Muscle layer of colon (tissue), 2 donors: ENCODE measurements around the gene SGCB.

ENCODE experiments used
- H3K27ac ChIP-seq: one replicate; pipeline ENCODE4 v1.7.0; 2013; ENCODE audit warnings: low read depth, mild to moderate bottlenecking, low read length, moderate library complexity
- H3K27me3 ChIP-seq, 2 donors: one replicate each; pipeline ENCODE4 v1.7.0; 2013; ENCODE audit warnings: low read length in 2 of 2, mild to moderate bottlenecking in 2 of 2; ENCODE audit not compliant: insufficient read depth in 2 of 2, control insufficient read depth in 1 of 2
- H3K36me3 ChIP-seq: one replicate; pipeline ENCODE4 v1.7.0; 2013; ENCODE audit warnings: mild to moderate bottlenecking, low read length; ENCODE audit not compliant: insufficient read depth
- H3K4me1 ChIP-seq: one replicate; pipeline ENCODE4 v1.7.0; 2013; ENCODE audit warnings: mild to moderate bottlenecking, low read length; ENCODE audit not compliant: insufficient read depth
- H3K4me3 ChIP-seq, 2 donors: one replicate each; pipeline ENCODE4 v1.7.0; 2013; ENCODE audit warnings: low read length in 2 of 2, low read depth in 1 of 2, mild to moderate bottlenecking in 1 of 2, moderate library complexity in 1 of 2
- H3K9ac ChIP-seq: one replicate; pipeline ENCODE4 v1.7.0; 2013; ENCODE audit warnings: low read length
- H3K9me3 ChIP-seq: one replicate; pipeline ENCODE4 v1.7.0; 2013; ENCODE audit warnings: mild to moderate bottlenecking, low read length
- donor health status: abdominal sarcoma.
- donor health status: Adenocarcinoma of cecum.

Gene SGCB

DNA sequence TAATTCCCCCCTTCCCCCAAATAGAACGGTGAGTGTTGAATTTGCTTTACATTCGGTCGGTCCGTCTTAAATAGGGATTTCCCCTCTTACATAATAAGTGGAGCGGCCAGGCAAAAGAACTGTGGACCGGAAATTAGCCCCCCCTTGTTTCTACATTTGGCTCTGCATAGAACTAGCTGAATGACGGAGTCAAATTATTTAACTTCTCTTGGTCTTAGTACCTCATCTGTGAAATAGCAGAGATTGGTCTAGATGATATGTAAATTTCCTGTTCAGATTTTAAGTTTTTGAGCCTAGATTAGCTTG is 14.3 kb upstream of the SGCB start:
- peaks cover 6% of the 10 kb centered on the region for H3K4me1 ChIP-seq
- H3K36me3 ChIP-seq = no peaks in the 10 kb centered on the region
- H3K9ac ChIP-seq = no peak overlapping the region
- H3K9me3 ChIP-seq = no peaks in the 10 kb centered on the region
- peak overlapping the region; percentile 72 to 76 for H3K4me3 ChIP-seq
- H3K27me3 ChIP-seq = no peaks in the 10 kb centered on the region
- no peak overlapping the region for H3K27ac ChIP-seq

DNA sequence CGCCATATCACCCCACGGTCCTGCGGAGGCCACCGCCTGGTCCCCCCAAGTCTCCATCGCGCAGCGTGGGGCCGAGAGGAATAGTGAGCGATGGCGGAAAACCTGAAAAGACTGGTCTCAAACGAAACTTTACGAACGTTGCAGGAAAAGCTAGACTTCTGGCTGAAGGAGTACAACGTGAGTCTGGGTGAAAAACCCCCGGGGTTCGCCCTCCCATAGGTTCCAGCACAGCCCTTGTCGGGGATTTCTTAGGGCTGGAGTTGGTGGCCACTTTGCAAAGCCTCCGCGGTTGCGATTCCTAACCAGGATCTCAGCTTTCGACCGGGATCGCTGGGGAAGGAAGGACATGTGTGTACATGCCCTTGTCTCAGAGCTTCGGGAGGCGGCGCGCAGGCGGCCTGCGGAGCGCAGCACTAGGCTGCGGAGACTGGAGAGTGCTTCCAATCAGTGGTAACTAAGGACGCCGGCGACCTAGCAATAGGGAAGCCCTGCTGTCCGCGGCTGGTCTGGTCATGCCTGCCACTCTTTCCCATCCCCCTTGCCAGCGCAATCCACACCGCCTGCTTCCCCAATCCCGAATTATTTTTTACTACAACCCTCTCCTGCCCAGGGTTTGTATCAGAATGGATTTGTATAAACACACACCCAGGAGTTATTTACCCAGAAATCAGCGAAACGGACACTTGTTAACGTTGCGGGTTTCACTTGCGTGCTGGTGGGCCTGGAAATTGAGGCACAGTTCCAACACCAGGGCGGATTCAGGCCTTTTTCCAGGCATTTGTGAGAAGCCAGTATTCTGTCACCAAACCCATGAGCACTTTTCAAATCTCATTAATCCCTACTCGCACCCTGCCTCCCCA is 13.7 kb upstream of the SGCB start:
- H3K9ac ChIP-seq = peak overlapping the region; percentile 27
- no peaks in the 10 kb centered on the region for H3K9me3 ChIP-seq
- H3K36me3 ChIP-seq = no peaks in the 10 kb centered on the region
- peak overlapping the region; percentile 78 for H3K27ac ChIP-seq
- peak overlapping the region; percentile 72 to 76 for H3K4me3 ChIP-seq
- no peaks in the 10 kb centered on the region for H3K27me3 ChIP-seq
- peaks cover 6% of the 10 kb centered on the region for H3K4me1 ChIP-seq

DNA sequence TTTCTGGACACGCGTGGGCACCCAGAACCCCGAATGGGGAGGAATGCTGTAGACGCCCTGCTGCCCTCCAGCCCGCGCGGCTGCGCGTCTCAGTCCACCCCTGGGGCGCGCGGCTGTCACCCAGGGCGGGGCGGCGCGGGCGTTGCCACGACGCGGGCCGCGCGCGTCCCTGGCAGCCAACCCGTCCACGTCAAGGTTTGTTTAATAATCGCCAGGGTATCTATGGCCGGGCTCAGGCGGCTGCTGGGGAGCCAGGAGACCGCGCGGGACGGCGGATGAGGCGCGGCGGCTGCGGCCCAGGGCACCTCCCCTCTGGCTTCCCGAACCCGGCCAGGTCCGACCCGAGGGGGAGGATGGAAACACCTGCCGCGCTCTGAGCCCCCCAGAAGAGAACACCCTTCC is 13.1 kb upstream of the SGCB start, which contains the start of gene SPATA18:
Gene SPATA18, plus strand, starts transcription at position 92 of the 402 bp plus-strand sequence. CDS start 401 bp downstream, outside the sequence.
- H3K27me3 ChIP-seq = no peaks in the 10 kb centered on the region
- H3K4me3 ChIP-seq = peak within 1 kb of the TSS; percentile 72 to 76
- no peaks in the 10 kb centered on the region for H3K9me3 ChIP-seq
- peak within 1 kb of the TSS; percentile 27 for H3K9ac ChIP-seq
- peak within 1 kb of the TSS; percentile 78 for H3K27ac ChIP-seq
- peaks cover 6% of the 10 kb centered on the region for H3K4me1 ChIP-seq
- no peaks in the 10 kb centered on the region for H3K36me3 ChIP-seq

DNA sequence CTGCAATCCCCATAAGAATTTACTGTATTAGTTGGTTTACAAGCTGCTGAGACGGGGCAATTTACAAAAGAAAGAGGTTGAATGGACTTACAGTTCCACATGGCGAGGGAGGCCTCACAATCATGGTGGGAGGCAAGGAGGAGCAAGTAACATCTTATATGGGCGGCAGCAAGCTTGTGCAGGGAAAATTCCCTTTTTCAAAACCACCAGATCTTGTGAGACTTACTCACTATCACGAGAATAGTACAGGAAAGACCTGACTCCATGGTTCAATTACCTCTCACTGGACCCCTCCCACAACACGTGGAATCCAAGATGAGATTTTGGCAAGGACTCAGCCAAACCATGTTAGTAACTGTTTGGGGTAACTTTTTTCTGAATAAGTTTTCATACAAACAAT is 11.2 kb upstream of the SGCB start:
- Histone ChIP-seq H3K36me3 (no peaks in the 10 kb centered on the region), H3K4me1 (peaks cover 6% of the 10 kb centered on the region), H3K9me3 (no peaks in the 10 kb centered on the region), H3K27me3 (no peaks in the 10 kb centered on the region), H3K4me3 (no peak overlapping the region), H3K27ac (no peak overlapping the region), H3K9ac (no peak overlapping the region)

DNA sequence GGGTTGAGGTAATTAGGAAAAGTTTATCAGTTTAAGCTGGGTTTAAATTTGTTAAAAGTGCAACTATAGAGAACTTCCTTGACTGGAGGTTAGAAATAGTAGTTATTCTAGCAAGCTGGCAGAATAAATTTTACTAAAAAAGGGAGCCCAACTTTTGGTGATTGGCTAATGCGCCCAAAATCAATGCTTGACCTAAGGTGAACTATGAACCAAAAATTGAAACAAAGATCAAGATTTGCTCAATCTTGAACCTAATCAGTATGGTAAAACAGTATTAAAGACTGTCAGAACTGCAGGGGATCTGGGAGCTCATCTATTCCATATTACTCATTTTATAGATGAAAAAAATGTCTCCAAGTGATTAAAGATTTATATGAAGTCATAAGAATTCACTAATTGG is 6.9 kb upstream of the SGCB start:
- Histone ChIP-seq H3K4me3 (no peak overlapping the region), H3K9me3 (no peaks in the 10 kb centered on the region), H3K27me3 (no peaks in the 10 kb centered on the region), H3K9ac (no peak overlapping the region), H3K36me3 (no peaks in the 10 kb centered on the region), H3K27ac (no peak overlapping the region), H3K4me1 (no peaks in the 10 kb centered on the region)

DNA sequence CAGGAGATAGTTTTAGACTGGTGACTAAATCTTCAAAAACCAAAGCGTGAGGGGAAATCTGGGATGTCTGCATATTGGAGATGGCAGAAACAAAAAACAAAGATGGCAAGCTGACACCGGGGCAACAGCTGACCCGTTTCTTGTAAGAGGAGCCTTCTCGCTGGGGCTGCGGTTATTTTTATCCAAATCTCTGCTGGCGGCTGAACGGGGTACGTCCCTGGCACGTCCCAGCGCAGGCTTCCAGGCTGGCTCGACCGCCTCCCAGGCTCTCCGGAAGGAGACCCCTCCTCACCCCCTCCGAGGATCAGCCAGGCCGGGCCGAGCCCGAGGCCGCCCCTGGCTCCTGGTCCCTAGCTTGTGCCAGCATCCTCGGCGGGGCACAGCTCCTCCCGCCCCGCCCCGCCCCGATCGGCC is 403 bp downstream of the SGCB start:
- Histone ChIP-seq H3K4me3 (peak overlapping the region; percentile 75 to 78), H3K4me1 (peaks cover 19% of the 10 kb centered on the region), H3K9ac (peak overlapping the region; percentile 49), H3K36me3 (no peaks in the 10 kb centered on the region), H3K9me3 (no peaks in the 10 kb centered on the region), H3K27me3 (no peaks in the 10 kb centered on the region), H3K27ac (peak overlapping the region; percentile 76)

DNA sequence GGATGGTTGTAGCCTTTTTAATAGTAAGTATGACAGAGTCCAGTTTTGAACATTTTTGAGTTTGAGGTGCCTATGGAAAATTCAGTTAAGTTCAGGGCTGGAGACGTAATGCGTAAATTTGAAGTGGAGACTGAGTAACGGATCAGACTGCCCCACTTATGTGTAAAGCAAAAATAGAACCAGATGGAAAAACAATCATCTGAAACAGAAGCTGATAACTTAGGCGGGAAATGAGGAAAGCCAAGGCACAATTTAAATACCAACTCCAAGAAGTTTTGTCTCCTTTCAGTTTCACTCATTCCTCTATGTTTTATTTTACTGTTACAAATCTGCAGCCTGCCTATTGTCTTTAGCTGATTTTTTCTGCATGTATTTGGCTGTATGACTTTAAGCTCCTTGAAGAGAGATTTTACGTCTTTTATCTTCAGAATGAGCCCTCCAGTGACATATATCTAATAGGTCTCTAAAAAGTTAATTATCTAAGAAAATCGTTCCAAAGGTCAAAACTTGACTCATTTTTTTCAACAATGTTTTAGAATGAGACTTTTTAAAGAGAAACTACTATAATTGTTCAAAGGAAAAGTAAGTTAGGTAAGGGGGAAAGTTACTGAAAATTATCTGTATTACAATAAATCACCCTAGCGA is 1.1 kb downstream of the SGCB start:
- peak overlapping the region; percentile 49 for H3K9ac ChIP-seq

DNA sequence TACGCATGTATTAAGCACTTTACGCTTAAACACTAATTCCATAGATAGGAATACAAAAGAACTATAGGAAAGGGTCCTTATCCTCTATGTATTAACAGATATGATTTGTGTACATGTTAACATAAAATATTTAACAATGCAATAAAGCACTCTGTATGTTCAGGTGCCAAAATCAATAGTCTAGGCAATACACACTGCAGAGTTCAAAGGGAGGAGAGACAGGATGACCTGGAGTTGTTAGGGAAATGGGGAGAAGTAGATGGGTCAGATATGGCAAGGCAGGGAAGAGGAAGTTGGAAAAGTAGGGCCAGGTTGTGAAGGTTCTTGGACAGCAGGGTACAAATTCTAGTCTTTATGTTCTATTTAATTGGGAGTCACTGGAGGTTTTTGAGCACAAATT is 2.9 kb downstream of the SGCB start:
- Histone ChIP-seq H3K9me3 (no peaks in the 10 kb centered on the region), H3K27ac (no peak overlapping the region), H3K4me1 (peaks cover 19% of the 10 kb centered on the region), H3K36me3 (peaks cover 3% of the 10 kb centered on the region), H3K4me3 (no peak overlapping the region), H3K27me3 (no peaks in the 10 kb centered on the region), H3K9ac (no peak overlapping the region)

More for the DNA sequence above, 1.1 kb downstream of the SGCB start:
- H3K27ac ChIP-seq = no peak overlapping the region
- H3K4me3 ChIP-seq = peak overlapping the region; percentile 75 to 78
- H3K27me3 ChIP-seq = no peaks in the 10 kb centered on the region
- no peaks in the 10 kb centered on the region for H3K9me3 ChIP-seq
- H3K36me3 ChIP-seq = peaks cover 3% of the 10 kb centered on the region
- H3K4me1 ChIP-seq = peaks cover 19% of the 10 kb centered on the region

DNA sequence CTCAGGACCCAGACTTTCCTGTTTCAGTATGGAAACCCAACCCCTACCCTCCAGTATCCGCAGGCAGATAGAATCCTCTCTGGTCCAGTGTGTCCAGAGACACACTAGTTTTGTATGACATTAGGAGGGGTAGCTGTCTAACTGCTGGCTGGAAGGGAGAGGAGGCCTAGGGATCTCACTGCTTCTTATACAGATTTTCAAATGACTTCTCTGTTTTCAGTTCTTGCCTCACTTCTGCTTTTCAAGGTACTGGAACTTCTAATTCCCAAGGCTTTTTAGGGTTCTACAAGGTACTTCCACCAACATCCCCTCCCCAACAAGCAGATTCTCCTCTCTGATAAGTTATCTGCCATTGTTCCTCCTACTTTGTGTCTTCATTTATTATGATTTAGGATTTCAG is 6.1 kb downstream of the SGCB start:
- Histone ChIP-seq H3K27ac (no peak overlapping the region), H3K27me3 (no peaks in the 10 kb centered on the region), H3K9ac (no peak overlapping the region), H3K4me1 (peaks cover 16% of the 10 kb centered on the region), H3K36me3 (peaks cover 14% of the 10 kb centered on the region), H3K4me3 (no peak overlapping the region), H3K9me3 (no peaks in the 10 kb centered on the region)

DNA sequence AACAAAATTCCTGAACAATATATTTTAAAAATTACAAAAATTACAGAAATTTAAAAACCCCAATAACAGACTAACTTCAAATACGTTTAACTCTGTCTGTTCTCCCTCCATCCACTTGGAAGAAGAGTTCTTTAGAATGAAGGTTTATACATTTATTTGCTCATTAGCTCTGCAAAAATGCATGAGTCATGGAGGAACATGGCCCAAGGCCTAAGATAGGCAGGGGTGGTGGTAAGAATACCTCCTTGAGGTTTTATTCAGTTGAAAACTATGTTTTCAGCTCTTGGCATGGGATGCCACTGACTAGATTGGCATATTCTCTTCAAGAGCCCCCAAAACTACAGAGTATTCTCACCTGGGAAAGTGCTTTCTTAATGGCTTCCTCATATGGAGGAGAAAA is 9.1 kb downstream of the SGCB start:
- Histone ChIP-seq H3K4me3 (no peak overlapping the region), H3K9ac (no peak overlapping the region), H3K9me3 (no peaks in the 10 kb centered on the region), H3K36me3 (peaks cover 25% of the 10 kb centered on the region), H3K27ac (no peak overlapping the region), H3K4me1 (no peaks in the 10 kb centered on the region), H3K27me3 (no peaks in the 10 kb centered on the region)

DNA sequence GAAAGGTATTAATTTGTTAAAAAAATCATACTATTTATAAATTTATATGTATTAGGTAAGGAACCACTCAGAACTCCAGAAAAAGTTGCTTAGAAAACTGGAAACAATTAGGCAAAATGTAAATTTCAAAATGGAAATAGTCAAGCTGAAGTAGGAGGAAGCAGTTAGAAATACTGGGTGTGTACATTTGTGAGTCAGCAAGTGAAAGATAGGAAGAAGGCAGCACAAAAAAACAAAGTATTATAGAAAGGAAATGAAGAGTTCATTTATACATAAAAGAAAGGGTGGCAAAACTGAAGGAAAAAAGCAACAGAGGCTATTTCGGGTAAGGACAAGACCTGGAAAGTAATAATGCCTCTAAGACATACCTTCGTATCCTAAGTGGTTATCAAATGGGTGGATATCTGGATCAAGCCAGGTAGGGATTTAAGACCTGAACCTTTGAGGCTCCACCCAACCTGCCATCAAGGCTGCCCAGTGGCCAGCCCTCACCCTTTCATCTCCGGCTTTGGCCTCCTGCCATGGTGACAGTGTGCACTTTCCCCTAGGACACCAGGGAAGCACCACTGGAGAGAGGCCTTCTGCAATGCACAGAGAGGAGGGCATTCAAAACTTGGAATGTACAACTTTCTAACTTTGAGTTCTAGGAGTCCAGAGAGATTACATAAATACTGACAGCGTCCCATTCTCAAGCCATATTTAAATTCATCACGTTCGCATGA is 18.0 kb downstream of the SGCB start, which contains the start of gene LRRC66:
Gene LRRC66, minus strand, starts transcription at position 428 of the 722 bp plus-strand sequence. CDS start 2,750 bp downstream, outside the sequence.
- Histone ChIP-seq H3K4me1 (no peaks in the 10 kb centered on the region), H3K9me3 (no peaks in the 10 kb centered on the region), H3K4me3 (no peak within 1 kb of the TSS), H3K27ac (no peak within 1 kb of the TSS), H3K36me3 (peaks cover 17% of the 10 kb centered on the region), H3K27me3 (no peaks in the 10 kb centered on the region), H3K9ac (no peak within 1 kb of the TSS)
